Activated CD4-positive, alpha-beta T cell treated with anti-CD3 and anti-CD28 coated beads for 4 hours (primary cell): ENCODE data around the gene FAM229B.

Experiments used
- DNase-seq, 2 donors: peaks; one replicate each; pipeline ENCODE4 v3.0.0-alpha.2; 2020

FAM229B gene

DNA sequence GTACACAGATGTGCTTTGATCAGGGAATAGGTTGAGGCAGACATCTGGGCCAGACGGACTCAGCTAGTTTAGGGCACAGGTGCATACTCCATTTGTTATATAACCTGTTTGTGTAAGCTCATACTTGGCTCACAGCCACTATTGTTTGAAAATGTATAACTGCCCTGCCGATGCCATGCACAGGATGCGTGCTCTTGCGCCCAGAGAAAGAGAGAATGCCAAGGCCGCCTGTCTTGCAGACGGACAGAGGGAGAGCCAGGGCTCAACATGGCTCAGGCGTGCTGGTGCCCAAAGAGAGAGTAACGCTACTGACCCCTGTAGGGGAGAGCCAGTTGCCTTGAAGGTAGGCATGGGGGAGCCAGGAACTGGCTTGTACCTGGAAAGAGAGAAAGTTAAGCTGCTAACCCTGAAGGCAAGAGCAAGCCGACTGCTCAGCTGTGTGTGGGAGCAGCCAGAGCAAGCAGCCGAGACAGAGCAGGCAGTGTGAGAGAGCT lies 57.7 kb downstream of the FAM229B start:
- no peak for DNase-seq

DNA sequence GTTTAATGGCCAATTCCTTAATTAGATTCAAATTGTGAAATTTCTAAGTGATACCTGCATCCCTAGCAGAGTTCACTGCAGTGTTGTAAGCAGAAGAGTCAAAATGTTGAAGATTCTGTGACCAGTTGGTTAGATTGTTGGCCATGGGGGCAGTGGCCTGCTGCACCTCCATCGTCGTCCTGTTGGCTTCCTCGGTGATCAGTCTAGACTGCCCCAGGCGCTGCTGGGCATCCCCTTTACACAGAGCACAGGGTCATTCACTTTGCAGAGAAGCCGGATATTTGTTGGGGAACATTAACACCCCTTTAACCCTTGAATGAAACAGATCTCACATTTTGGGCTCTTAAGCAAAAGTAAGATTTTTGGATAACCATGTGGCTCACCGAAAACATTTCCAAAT lies 60.7 kb downstream of the FAM229B start:
- DNase-seq, result no peak

DNA sequence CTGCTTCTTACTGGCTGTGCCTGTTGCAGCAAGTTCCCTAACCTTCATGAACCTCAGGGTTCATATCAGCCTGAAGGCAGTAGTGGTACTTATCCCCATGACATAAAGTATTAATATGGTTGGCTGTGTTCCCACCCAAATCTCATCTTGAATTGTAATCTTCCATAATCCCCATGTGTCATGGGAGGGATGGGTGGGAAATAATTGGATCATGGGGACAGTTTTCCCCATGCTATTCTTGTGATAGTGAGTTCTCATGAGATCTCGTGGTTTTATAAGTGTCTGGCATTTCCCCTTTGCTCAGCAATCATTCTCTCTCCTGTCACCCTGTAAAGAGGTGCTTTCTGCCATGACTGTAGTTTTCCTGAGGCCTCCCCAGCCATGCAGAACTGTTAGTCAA lies 61.8 kb downstream of the FAM229B start:
- DNase-seq, result no peak

DNA sequence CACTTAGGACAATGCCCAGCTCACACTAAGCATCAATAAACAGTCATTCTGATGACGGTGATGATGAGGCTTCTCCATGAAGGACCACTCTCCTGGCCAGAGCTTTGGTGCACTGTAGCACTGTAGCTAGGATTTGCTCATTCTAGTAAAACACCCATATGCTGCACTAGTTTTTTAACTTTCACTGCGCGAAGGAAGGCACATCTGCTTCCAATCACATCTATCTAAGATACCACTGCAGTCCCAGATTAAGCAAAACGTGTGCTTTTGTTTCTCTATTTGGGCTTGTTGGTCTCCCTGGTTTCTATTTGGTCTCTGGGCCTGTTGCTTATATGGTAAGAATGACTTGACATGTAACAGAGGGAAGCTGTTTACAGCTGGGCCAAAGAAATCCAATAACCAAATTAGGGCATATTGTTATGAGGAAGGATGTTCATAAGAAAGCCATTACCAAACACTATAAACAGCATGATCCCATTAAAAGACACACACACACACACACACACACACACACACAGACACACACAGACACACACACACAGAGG lies 62.4 kb downstream of the FAM229B start:
- DNase-seq, result no peak

DNA sequence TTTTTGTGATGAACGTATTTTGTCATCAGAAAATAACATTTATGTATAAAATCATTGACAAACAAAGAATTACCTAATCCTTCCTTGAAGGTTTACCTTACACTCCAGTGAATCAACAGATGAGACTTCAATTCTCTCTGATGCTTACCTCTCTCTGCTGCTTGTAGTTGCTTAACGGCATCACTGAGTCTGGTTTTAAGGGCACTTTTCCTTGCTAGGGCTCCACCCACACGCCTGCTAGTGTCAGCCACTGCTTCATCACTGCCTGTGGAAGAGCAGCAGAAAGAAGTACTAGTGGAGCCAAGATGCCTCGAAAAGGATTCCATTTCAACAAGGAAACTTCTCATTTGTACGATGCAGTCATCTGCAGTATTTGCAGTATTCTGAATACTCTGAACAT lies 63.0 kb downstream of the FAM229B start:
- no peak for DNase-seq
